ENCODE measurements around the gene TCIRG1. TPM values are rescaled to one million over a fixed set of nuclear protein-coding genes. Genes with fewer than 3 reads are reported as not detected.

TCIRG1 gene
- total RNA-seq, 2 experiments from 2014 or later: 199 to 201 TPM

DNA sequence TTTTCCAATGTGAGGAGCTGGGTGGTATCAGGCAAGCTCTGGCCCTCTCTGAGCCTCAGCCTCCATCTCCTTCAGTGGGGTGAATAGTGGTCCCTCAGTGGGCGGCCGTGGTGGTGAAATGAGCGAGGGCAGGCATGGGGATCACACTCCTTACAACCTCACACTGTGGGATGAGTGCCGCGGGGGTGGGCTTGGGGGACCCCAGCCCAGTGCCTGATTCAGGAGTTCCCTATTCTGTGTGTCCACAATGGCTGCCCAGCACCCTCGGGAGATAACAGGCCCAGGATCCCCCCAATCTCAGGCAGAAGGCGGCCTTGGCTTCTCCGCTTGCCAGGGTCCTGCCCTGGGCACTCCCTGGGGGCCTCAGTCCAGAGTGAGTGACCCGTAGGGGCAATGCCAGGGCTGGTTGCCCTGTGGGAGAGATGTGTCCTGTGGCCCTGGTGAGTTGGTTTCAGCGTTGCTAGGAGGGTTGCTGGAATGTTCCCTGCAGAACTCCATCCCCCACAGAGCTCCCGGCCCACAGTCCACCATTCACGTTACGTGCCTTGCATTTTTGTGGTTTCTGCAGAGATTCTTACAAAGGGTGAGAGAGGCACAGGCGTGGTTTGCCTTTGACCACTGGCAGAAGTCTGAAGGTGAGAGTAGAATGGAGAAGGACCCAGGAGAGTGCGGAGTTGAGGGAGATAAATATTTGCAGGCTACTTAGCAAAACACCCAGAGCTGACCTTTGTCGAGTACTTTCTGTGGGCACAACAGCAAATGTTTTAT lies 25.8 kb upstream of the TCIRG1 start:
- CTCF ChIA-PET (ENCODE audit: unreplicated experiment): no interaction called here
- Histone ChIP-seq H3K4me1 (ENCODE audit: insufficient read depth, low read length, poor library complexity, severe bottlenecking) (peaks cover 24% of the 10 kb centered on the region), H3K79me2 (ENCODE audit: insufficient read depth, low read depth, low read length) (no peaks in the 10 kb centered on the region), H3K9me2 (ENCODE audit: insufficient read depth, low read length) (no peaks in the 10 kb centered on the region), H2AFZ (ENCODE audit: low read length) (no peak overlapping the region), H4K20me1 (ENCODE audit: insufficient read depth, low read length) (no peaks in the 10 kb centered on the region), H3K4me3 (ENCODE audit: low read depth, low read length, poor library complexity, severe bottlenecking) (no peak overlapping the region), H3K36me3 (ENCODE audit: insufficient read depth, low read length) (no peaks in the 10 kb centered on the region), H3K9me3 (ENCODE audit: low read length) (no peaks in the 10 kb centered on the region), H3K27ac (ENCODE audit: low read depth, low read length, poor library complexity, severe bottlenecking) (no peak overlapping the region), H3K4me2 (ENCODE audit: low read length) (no peak overlapping the region)
- POLR2A ChIA-PET: no interaction called here
- no peak for DNase-seq (ENCODE audit: low spot score)
- no TSS peak for BruUV-seq (replicated peaks)
- intact Hi-C loops (cut with micrococcal nuclease; ENCODE audit: unreplicated experiment): no loop called here
- TF ChIP-seq, protein P1, sequence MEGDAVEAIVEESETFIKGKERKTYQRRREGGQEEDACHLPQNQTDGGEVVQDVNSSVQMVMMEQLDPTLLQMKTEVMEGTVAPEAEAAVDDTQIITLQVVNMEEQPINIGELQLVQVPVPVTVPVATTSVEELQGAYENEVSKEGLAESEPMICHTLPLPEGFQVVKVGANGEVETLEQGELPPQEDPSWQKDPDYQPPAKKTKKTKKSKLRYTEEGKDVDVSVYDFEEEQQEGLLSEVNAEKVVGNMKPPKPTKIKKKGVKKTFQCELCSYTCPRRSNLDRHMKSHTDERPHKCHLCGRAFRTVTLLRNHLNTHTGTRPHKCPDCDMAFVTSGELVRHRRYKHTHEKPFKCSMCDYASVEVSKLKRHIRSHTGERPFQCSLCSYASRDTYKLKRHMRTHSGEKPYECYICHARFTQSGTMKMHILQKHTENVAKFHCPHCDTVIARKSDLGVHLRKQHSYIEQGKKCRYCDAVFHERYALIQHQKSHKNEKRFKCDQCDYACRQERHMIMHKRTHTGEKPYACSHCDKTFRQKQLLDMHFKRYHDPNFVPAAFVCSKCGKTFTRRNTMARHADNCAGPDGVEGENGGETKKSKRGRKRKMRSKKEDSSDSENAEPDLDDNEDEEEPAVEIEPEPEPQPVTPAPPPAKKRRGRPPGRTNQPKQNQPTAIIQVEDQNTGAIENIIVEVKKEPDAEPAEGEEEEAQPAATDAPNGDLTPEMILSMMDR (conservative IDR thresholded peaks at IDR 0.05; ENCODE audit: low read length): no peak
- no peak for TF ChIP-seq EZH2phosphoT487 (IDR thresholded peaks at IDR 0.05; ENCODE audit: borderline replicate concordance, low read depth, low read length)

DNA sequence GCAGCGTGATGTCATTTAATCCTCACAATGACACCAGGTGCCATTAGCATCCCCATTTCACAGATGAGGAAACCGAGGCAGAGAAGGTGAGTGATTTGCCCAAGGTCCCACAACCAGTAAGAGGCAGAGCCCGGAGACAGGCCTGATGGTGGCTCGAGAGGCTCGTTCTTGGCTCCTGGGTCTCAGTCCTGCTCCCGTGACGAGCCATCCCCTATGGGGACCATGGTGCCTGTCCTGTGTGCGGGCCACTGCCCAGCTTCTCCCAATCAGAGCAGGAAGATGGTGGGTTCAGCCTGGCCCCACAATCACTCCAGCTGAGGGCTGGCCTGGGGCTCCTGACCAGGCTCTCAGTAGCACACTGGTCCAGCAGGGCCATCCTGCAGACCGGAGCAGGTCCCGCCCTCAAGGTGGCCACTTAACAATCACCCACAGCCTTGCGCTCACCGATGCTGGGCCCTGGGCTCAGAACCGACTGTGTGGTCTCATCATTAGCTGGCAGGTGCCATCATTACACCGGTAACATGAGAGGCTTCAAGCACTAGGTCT lies 25.1 kb upstream of the TCIRG1 start:
- intact Hi-C loops (cut with micrococcal nuclease; ENCODE audit: unreplicated experiment): no loop called here
- no peaks in the 10 kb centered on the region for H3K9me2 ChIP-seq (ENCODE audit: insufficient read depth, low read length)
- POLR2A ChIA-PET: no interaction called here
- BruUV-seq (replicated peaks): no TSS peak
- DNase-seq (ENCODE audit: low spot score): no peak
- H3K27ac ChIP-seq (ENCODE audit: low read depth, low read length, poor library complexity, severe bottlenecking): no peak overlapping the region
- H2AFZ ChIP-seq (ENCODE audit: low read length): no peak overlapping the region
- H3K79me2 ChIP-seq (ENCODE audit: insufficient read depth, low read depth, low read length): no peaks in the 10 kb centered on the region
- H3K4me3 ChIP-seq (ENCODE audit: low read depth, low read length, poor library complexity, severe bottlenecking): no peak overlapping the region
- no peaks in the 10 kb centered on the region for H3K9me3 ChIP-seq (ENCODE audit: low read length)
- peaks cover 17% of the 10 kb centered on the region for H3K4me1 ChIP-seq (ENCODE audit: insufficient read depth, low read length, poor library complexity, severe bottlenecking)
- H4K20me1 ChIP-seq (ENCODE audit: insufficient read depth, low read length): no peaks in the 10 kb centered on the region
- H3K36me3 ChIP-seq (ENCODE audit: insufficient read depth, low read length): no peaks in the 10 kb centered on the region
- TF ChIP-seq, protein P1 (conservative IDR thresholded peaks at IDR 0.05; ENCODE audit: low read length): no peak
- TF ChIP-seq EZH2phosphoT487 (IDR thresholded peaks at IDR 0.05; ENCODE audit: borderline replicate concordance, low read depth, low read length): no peak
- H3K4me2 ChIP-seq (ENCODE audit: low read length): no peak overlapping the region
- CTCF ChIA-PET (ENCODE audit: unreplicated experiment): no interaction called here

All from OCI-LY7 (cell line).